Activated B cell treated with CpG ODN at 0.5 μM for 24 hours (primary cell): ENCODE measurements around the gene INPPL1. TPM values are rescaled to one million over a fixed set of nuclear protein-coding genes. Genes with fewer than 3 reads are reported as not detected.

Experiments
- ATAC-seq: fragments of 200-7000 bp; cut with Tn5 transposase; one replicate; pipeline ENCODE4 v1.10.0; 2021; ENCODE audit warnings: low read depth, mild to moderate bottlenecking, moderate library complexity
- CTCF ChIA-PET: fragments of 350-600 bp; sonication (Branson Sonifier 250); formaldehyde crosslinking; loops from one replicate; lab custom pipeline; 2021; ENCODE audit warnings: antibody characterized with exemption; lab: Charles Lee
- POLR2A ChIA-PET: fragments of 350-600 bp; sonication (Branson Sonifier 250); formaldehyde crosslinking; loops from one replicate; lab custom pipeline; 2021; ENCODE audit warnings: antibody characterized with exemption; lab: Charles Lee
- DNase-seq: peaks from one replicate; pipeline ENCODE4 v3.0.0; 2022
- H3K27ac Mint-ChIP-seq: one replicate; pipeline ENCODE4 v1.8.0; 2020; ENCODE audit warnings: mixed read lengths
- H3K27me3 Mint-ChIP-seq: one replicate; pipeline ENCODE4 v1.8.0; 2021; ENCODE audit warnings: mixed read lengths
- H3K36me3 Mint-ChIP-seq: one replicate; pipeline ENCODE4 v1.8.0; 2021; ENCODE audit warnings: low read depth, mixed read lengths
- H3K4me1 Mint-ChIP-seq: one replicate; pipeline ENCODE4 v1.8.0; 2021; ENCODE audit warnings: mixed read lengths
- H3K4me3 Mint-ChIP-seq: one replicate; pipeline ENCODE4 v1.8.0; 2020; ENCODE audit warnings: mild to moderate bottlenecking, mixed read lengths
- H3K9me3 Mint-ChIP-seq: one replicate; pipeline ENCODE4 v1.8.0; 2020; ENCODE audit warnings: mixed read lengths
- intact Hi-C: fragments of 100-400 bp; cut with micrococcal nuclease; formaldehyde crosslinking; loops from one replicate; pipeline ENCODE4 v1.15.1; 2024
- total RNA-seq: library from RNA; stranded (reverse); gene quantifications from 2 replicates; pipeline ENCODE4 v1.2.3, GENCODE V29; 2022
- TF ChIP-seq, protein P1 (sequence below): fragments of 200-600 bp; IDR thresholded peaks from one replicate; pipeline ENCODE4 v1.8.0; 2022; ENCODE audit warnings: antibody characterized with exemption, mild to moderate bottlenecking

Gene INPPL1
- total RNA-seq, 1 donor from 2014 or later = 129 TPM

DNA sequence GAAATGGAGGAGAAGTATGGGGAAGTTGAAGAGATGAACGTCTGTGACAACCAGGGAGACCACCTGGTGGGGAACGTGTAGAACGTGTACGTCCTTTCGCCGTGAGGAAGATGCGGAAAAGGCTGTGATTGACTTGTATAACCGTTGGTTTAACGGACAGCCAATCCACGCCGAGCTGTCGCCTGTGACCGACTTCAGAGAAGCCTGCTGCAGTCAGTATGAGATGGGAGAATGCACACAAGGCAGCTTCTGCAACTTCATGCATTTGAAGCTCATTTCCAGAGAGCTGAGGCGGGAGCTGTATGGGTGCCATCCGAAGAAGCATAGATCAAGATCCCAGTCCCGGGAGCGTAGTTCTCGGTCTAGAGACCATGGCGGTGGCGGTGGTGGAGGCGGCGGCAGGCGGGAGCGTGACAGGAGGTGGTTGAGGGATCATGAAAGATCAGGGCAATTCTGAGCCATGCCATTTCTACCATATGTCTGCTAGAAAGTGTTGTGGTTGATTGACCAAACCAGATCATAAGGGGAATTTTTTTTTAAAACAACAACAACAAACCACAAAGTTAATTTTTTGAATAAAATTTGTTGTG lies 56.3 kb downstream of the INPPL1 start:
- peaks cover 31% of the 10 kb centered on the region for H3K27me3 Mint-ChIP-seq

GRCh38 chr11:72283947-72284346 lies 59.4 kb downstream of the INPPL1 start:
- no peak for ATAC-seq
- Mint-ChIP-seq H3K36me3 (no peaks in the 10 kb centered on the region), H3K4me1 (no peaks in the 10 kb centered on the region), H3K9me3 (no peaks in the 10 kb centered on the region), H3K4me3 (no peak overlapping the region), H3K27me3 (peaks cover 24% of the 10 kb centered on the region), H3K27ac (no peak overlapping the region)
- intact Hi-C loops = no loop called here
- no peak for DNase-seq
- CTCF ChIA-PET = no interaction called here
- TF ChIP-seq, protein P1, sequence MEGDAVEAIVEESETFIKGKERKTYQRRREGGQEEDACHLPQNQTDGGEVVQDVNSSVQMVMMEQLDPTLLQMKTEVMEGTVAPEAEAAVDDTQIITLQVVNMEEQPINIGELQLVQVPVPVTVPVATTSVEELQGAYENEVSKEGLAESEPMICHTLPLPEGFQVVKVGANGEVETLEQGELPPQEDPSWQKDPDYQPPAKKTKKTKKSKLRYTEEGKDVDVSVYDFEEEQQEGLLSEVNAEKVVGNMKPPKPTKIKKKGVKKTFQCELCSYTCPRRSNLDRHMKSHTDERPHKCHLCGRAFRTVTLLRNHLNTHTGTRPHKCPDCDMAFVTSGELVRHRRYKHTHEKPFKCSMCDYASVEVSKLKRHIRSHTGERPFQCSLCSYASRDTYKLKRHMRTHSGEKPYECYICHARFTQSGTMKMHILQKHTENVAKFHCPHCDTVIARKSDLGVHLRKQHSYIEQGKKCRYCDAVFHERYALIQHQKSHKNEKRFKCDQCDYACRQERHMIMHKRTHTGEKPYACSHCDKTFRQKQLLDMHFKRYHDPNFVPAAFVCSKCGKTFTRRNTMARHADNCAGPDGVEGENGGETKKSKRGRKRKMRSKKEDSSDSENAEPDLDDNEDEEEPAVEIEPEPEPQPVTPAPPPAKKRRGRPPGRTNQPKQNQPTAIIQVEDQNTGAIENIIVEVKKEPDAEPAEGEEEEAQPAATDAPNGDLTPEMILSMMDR = no peak
- POLR2A ChIA-PET = interaction anchor here (0.6 kb wide), 1 partner anchor 150 kb away, joined by 6 read pairs; the partner anchor contains the start of gene CLPB

More for the DNA sequence above, 56.3 kb downstream of the INPPL1 start:
- TF ChIP-seq, protein P1 = no peak
- Mint-ChIP-seq H3K4me3 (no peak overlapping the region), H3K27ac (no peak overlapping the region), H3K9me3 (no peaks in the 10 kb centered on the region), H3K36me3 (no peaks in the 10 kb centered on the region), H3K4me1 (no peaks in the 10 kb centered on the region)
- ATAC-seq = no peak
- ChIA-PET POLR2A (no interaction called here), CTCF (no interaction called here)
- no peak for DNase-seq
- intact Hi-C loops = no loop called here

GRCh38 chr11:72287293-72287692 lies 62.7 kb downstream of the INPPL1 start:
- no peak overlapping the region for H3K4me3 Mint-ChIP-seq
- POLR2A ChIA-PET = no interaction called here
- TF ChIP-seq, protein P1 = no peak
- ATAC-seq (no peak), DNase-seq (no peak)
- H3K27me3 Mint-ChIP-seq = peaks cover 15% of the 10 kb centered on the region
- peaks cover 1% of the 10 kb centered on the region for H3K36me3 Mint-ChIP-seq
- peaks cover 3% of the 10 kb centered on the region for H3K4me1 Mint-ChIP-seq
- intact Hi-C loops = no loop called here
- no peak overlapping the region for H3K27ac Mint-ChIP-seq
- no peaks in the 10 kb centered on the region for H3K9me3 Mint-ChIP-seq
- CTCF ChIA-PET = interaction anchor here (1.2 kb wide), 1 partner anchor 127 kb away, joined by 3 read pairs; no protein-coding TSS in a partner anchor

Other genes starting within 250 kb of the INPPL1 start
- 26.8 and 27.5 TPM in 2 replicates for gene IL18BP, start 225.9 kb upstream of the INPPL1 start, total RNA-seq
- gene NUMA1, start 144.2 kb upstream of the INPPL1 start, total RNA-seq = 146 and 163 TPM in 2 replicates
- gene LRRC51, start 143.9 kb upstream of the INPPL1 start, total RNA-seq = 4.1 and 4.5 TPM in 2 replicates
- gene LAMTOR1, start 121.5 kb upstream of the INPPL1 start, total RNA-seq = 87.2 and 87.6 TPM in 2 replicates
- gene TOMT, start 118.8 kb upstream of the INPPL1 start, total RNA-seq = not detected in 2 replicates
- gene ANAPC15, start 112.1 kb upstream of the INPPL1 start, total RNA-seq = 44.4 and 56.3 TPM in 2 replicates
- gene FOLR3, start 89.0 kb upstream of the INPPL1 start, total RNA-seq = not detected in 2 replicates
- gene FOLR1, start 32.6 kb upstream of the INPPL1 start, total RNA-seq = not detected in 2 replicates
- gene FOLR2, start 8.0 kb upstream of the INPPL1 start, total RNA-seq = 0.67 and 0.76 TPM in 2 replicates
- not detected in 2 replicates for gene PHOX2A, start 19.4 kb downstream of the INPPL1 start, total RNA-seq
- 25.7 and 28.8 TPM in 2 replicates for gene CLPB, start 209.8 kb downstream of the INPPL1 start, total RNA-seq